H1 (cell line): ENCODE measurements around the gene LGALS4. TPM values are rescaled to one million over a fixed set of nuclear protein-coding genes. Genes with fewer than 3 reads are reported as not detected.

Experiments used
- JUN ChIP-seq: IDR thresholded peaks from 2 replicates; pipeline ENCODE4 v1.6.1; 2011; ENCODE audit warnings: low read depth, mild to moderate bottlenecking, improper control_type of control experiment, low read length
- polyA plus RNA-seq, 7 experiments: library from polyadenylated mRNA; depleted of rRNA in 3 of 7; stranded (reverse) in 5 of 7; unstranded in 2 of 7; fragments of >200 nt in 5 of 7; fragments of 200-250 nt in 2 of 7; gene quantifications; 1 replicate in 5 of 7; 2 replicates in 1 of 7; 4 replicates in 1 of 7; pipeline versions ENCODE4 v1.2.1 to v1.2.3, GENCODE V29; 2011 to 2013; ENCODE audit warnings: missing spikeins in 2 of 7, mixed read lengths in 2 of 7
- total RNA-seq: library from RNA; stranded (reverse); fragmentation: NEBNext Ultra II Directional; extraction: Animal tissue kit (Norgen Biotek cat#: 25700); gene quantifications from 2 replicates; pipeline ENCODE4 v1.2.1, GENCODE V29; 2021
- TF ChIP-seq, protein P1 (sequence below): IDR thresholded peaks from 2 replicates; pipeline ENCODE4 v1.6.1; 2012; ENCODE audit warnings: low read length, inconsistent platforms
- TF ChIP-seq, protein P2 (sequence below): IDR thresholded peaks from 2 replicates; pipeline ENCODE4 v1.6.1; 2012; ENCODE audit warnings: inconsistent platforms

Gene LGALS4
- total and polyA plus RNA-seq, 2 of the 8 experiments (the other 6 are each of a cell fraction or from before 2014, with no cell fraction given), result 0.32 to 0.37 TPM

DNA sequence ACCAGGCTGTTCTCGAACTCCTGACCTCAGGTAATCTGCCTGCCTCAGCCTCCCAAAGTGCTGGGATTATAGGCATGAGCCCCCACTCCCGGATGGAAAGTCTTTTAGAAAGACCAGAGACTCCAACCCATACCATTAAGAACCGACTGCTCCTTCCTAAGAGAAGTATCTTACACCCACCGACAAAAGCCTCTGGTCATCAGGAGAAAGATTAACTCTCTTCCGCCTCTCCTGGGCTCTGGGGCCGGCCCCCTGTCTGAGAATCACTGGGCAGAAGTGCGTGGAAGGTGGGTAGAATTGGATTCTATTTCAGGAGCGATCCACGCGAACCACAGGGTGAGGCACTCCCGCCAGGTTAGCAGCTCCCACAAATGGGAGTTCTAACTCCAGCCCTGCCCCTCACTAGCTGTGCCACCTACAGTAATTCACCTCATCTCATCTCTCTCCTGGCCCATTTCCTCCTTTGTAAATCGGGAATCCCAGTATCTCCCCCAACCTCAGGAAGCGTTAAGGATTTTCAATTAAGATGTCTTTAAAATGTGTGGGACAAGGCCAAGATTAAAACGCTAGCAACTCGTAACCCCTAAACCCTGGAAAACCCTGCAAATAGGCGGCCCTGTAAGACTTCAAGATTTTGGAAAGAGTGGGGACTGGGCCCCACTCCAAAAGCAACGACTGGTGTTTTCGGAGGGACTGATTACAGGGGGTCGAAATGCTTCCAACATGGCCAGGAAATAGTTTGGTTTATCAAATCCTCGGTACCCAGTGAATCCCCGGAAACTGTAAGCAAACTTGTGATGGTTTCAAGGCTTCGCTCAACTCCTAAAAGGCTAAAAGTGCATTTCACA is 35.8 kb upstream of the LGALS4 start (continued):
- TF ChIP-seq, protein P1, sequence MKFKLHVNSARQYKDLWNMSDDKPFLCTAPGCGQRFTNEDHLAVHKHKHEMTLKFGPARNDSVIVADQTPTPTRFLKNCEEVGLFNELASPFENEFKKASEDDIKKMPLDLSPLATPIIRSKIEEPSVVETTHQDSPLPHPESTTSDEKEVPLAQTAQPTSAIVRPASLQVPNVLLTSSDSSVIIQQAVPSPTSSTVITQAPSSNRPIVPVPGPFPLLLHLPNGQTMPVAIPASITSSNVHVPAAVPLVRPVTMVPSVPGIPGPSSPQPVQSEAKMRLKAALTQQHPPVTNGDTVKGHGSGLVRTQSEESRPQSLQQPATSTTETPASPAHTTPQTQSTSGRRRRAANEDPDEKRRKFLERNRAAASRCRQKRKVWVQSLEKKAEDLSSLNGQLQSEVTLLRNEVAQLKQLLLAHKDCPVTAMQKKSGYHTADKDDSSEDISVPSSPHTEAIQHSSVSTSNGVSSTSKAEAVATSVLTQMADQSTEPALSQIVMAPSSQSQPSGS, result peak; percentile 38; the same call in 1 of the 2 replicates
- TF ChIP-seq JUN, result no peak
- TF ChIP-seq, protein P2, sequence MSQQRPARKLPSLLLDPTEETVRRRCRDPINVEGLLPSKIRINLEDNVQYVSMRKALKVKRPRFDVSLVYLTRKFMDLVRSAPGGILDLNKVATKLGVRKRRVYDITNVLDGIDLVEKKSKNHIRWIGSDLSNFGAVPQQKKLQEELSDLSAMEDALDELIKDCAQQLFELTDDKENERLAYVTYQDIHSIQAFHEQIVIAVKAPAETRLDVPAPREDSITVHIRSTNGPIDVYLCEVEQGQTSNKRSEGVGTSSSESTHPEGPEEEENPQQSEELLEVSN, result no peak
